GM18867 (cell line): ENCODE measurements around the gene NRDE2.
"Not testable (repeated sequence)": the region's sequence is repeated elsewhere in the genome, so short reads cannot be mapped to it uniquely, and the experiment has no call there.

Experiments
- ATAC-seq: cut with Tn5 transposase; IDR thresholded peaks from one replicate; pipeline ENCODE4 v1.9.1; 2021; ENCODE audit warnings: mild to moderate bottlenecking, moderate library complexity; ENCODE audit not compliant: unreplicated experiment

Gene NRDE2

GRCh38 chr14:90342327-90342726, 10.6 kb upstream of the NRDE2 start:
- ATAC-seq: no peak

DNA sequence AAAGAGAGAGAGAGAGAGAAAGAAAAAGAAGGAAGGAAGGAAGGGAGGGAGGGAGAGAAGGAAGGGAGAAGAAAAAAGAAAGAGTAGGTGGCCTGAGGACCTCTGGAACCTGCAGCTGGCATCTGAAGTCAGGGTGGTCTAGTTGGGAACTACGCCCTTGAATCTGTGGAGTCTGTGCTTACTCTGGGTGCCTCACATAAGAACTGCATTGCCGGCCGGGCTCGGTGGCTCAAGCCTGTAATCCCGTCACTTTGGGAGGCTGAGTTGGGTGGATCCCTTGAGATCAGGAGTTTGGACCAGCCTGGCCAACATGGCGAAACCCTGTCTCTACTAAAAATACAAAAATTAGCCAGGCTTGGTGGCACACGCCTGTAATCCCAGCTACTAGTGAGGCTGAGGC, 10.0 kb upstream of the NRDE2 start:
- no peak for ATAC-seq

DNA sequence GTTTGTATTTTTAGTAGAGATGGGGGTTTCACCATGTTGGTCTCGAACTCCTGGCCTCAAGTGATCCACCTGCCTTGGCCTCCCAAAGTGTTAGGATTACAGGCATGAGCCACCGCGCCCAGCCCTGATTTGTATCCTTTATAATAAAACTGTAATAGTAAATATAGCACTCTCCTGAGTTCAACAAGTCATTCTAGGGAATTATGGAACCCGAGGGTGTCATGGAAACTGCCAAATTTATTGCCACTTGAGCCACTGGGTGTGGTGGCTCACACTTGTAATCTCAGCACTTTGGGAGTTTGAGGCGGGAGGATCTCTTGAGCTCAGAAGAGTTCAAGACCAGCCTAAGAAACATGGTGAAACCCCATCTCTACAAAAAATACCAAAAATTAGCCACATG, 9.5 kb upstream of the NRDE2 start:
- ATAC-seq: not testable (repeated sequence)

- ATAC-seq: no peak
Observed at GRCh38 chr14:90336985-90337384, 5.2 kb upstream of the NRDE2 start.

DNA sequence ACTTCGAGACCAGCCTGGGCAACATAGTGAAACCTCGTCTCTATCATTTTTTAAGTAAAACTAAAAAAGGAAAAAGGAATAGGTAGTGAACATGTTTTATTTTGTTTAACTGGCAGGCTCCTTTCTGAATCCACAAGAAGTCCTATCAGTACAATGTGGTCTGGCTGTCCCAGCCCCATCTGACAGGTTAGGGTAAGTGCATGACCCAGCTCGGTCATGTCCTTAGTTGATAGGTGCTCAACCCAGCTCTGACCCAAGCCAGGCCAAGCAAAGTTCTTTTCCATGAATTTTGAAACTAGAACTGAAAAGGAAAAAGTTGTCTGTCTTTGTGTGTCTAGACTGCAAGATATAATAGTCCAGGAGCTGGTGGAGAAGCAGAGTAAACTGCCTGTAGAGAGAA, 4.7 kb upstream of the NRDE2 start:
- no peak for ATAC-seq

- ATAC-seq: no peak
Observed at GRCh38 chr14:90332271-90332584, 487 bp upstream of the NRDE2 start.

GRCh38 chr14:90330203-90331196, 1.2 kb downstream of the NRDE2 start:
- ATAC-seq: no peak

GRCh38 chr14:90321891-90322290, 9.8 kb downstream of the NRDE2 start:
- no peak for ATAC-seq

GRCh38 chr14:90319634-90320541, 11.9 kb downstream of the NRDE2 start:
- no peak for ATAC-seq

DNA sequence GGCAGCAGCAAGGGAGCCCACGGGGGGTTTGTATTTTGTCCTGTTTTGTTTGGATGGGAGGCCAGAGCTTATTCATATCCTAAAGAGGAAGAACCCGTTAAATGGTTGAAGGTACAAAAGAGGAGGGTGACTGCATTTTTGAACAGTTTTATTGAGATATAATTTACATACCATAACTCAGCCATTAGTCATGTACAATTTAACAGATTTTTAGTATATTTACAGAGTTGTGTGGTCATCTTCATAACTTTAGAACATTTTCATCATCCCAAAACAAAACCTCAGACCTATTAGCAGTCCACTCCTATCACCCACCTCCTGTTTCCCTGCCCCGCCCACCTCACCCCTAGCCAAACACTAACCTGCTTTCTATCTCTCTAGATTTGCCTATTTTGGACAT, 12.6 kb downstream of the NRDE2 start:
- no peak for ATAC-seq

DNA sequence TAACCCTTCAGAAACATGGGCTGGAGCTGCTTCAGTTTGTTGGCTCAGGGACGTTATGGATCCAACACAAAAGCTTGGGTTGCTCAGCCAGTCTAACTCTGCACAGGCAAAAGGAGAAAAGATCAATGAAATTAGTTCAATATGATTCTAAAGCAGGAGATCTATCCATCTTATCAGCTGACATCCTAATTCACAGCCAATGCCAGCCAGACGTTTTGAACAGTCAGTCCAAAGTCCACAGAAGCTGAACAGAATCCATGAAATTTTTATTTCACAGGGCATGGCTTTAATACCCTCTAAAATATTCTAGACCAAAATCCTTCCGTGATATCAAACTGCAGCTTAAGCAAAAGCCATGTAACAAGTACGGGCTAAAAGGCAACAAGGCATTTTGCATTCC, 13.7 kb downstream of the NRDE2 start:
- no peak for ATAC-seq

GRCh38 chr14:90317286-90317685, 14.5 kb downstream of the NRDE2 start:
- ATAC-seq: no peak

DNA sequence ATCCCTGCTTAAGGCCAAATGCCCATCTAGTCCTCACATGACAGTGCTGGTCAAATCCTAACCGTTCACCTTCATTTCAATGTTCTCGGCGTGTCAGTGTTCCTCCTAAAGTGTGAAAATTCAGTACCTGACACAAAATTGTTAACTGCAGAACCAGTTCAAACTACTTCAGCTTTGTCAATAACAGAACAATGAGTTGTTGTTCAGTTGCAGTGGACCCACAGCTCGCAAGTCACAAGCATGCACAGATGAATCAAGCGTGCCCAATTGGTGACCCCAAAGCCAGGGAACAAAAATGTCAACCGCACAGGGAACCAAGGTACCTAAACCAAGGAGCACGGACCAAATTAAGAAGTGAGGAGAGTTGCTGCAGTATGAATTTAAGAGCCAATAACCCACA, 23.2 kb downstream of the NRDE2 start:
- no peak for ATAC-seq

GRCh38 chr14:90305176-90305601, 26.6 kb downstream of the NRDE2 start:
- ATAC-seq: no peak

DNA sequence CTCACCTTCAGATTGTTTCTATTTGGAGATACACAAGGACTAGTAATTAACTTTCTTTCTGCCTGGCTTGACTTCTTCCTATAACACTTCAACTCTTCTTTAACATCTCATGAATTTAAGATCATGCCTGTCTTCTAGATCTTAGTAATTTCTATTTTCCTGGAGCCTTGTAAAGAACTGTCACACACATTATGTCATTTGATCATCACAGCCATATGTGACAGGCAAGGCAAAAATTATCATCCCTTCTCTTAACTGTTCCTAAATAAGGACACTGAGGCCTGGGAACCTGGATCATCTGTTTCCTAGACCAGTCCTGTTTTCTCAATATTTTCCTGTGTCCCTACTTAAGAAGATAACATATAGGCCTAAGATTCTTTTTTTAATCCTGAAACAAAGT, 27.2 kb downstream of the NRDE2 start:
- ATAC-seq: no peak

DNA sequence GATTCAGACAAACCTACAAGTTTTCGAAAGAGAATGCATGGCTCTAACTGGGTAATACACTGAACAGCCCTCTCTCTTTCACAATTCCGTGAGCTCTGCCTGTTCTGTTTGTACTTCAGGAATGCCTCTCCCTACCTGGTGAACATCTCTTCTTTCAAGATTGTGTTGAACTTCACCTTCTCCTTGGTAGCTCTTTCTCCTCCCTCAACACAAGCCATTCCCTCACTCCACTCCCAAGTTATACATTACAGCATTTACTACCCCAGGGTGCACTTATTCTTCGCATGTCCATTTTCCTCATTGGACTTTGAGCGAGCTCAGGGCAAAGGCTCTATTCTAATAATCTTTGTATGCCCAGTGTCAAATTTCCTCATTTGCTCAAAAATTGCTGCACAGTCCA, 28.3 kb downstream of the NRDE2 start:
- no peak for ATAC-seq

DNA sequence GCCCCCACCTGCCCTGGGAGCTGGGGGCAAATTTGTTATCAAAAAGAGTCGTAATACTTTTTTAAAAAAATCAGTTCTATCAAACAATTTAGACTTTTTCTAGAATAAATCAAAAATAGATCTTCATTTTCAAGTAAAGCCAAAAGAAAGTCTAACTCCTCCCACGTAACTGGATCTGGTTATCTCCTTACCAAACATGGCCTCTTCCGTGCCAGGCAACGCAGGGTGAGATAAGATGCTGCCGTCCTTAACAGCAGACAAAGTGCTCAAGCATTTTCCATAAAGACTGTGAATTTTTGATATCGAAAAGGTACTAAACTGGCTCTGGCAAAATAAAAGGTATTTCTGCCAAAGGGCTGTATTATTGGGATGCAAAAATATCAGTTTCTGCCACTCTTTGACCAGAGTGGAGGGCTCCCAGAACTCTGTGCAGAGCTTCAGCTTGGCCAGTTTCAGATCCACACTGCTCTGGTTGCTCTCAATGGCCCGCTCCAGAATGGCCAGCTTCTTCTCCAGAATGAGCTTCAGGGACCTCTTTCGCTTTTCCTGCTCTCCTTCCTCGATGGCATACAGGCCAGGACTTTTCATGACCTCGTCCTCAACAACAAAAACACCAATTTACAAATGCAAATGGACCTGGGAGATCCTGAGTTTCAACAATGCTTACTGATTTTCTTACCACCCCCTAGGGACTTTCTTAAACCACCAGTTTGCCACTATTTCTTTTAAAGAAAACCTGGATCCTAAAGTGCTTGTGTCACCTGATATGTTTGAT, 29.0 kb downstream of the NRDE2 start:
- no peak for ATAC-seq

DNA sequence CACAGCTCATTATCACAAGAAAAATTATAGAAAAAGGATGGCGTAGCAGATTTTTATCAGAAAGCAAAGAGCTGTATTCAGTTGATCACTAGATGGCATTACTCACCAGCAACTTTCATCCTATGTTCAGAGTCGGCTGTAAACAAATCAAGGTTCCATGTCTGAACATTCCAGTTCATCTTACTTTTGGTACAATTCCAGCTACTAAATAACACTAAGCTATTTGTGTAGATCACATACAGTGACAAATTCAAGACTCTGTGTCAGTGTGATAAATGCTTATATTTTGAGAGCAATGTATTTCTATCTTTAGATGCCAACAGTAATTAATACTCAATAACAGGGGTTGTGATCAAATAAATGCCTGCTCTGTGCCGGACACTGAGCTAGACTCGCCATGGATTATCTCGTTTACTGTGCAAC, 30.1 kb downstream of the NRDE2 start:
- no peak for ATAC-seq

DNA sequence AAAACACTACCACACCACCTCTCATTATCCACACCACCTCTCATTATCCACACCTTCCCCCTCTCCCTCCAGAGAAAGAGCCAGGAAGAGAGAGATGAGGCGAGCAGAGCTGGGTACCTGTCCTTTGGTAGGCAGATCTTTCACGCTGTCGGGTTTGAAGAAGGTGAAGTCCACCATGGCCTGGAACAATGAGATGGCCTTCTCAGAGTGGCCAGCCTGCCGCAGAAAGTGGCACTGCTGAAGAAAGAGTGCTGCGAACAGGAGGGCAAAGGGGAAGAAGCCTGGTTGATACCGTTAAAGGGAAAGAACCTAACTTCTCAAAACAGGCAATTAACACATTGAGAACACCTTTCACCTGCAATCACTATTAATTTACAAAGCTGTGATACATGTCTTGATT, 30.6 kb downstream of the NRDE2 start:
- no peak for ATAC-seq

GRCh38 chr14:90300611-90301047, 31.1 kb downstream of the NRDE2 start:
- ATAC-seq: no peak

- no peak for ATAC-seq
Observed at GRCh38 chr14:90299408-90299807, 32.3 kb downstream of the NRDE2 start.
